Measurements from ENCODE around the gene PJA1.

Gene PJA1

DNA sequence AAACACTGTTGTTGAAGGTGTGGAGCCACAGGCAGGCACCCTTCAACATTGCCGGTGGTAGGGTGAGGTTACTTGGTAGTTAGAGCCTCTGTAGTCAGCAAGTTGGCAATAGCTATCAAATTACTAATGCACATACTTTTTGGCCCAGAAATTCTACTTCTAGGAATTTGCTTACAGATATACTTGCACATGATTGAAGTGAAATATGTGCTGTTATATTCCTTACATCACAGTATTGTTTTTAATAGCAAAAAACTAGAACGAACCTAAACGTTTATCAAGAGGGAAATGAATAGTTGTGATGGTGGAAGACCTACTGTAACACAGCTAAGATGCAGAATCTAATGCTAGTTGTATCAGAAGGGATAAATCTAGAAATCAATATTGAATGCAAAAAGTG, 7.7 kb upstream of the PJA1 start:
- Histone ChIP-seq H3K27me3 (ENCODE audit: control insufficient read depth in 1 of 2, insufficient read depth in 2 of 2, low read length in 2 of 2) (no peaks in the 10 kb centered on the region), H3K4me1 (ENCODE audit: control insufficient read depth in 1 of 2, insufficient read depth in 2 of 2, low read length in 2 of 2) (no peaks in the 10 kb centered on the region), H3K9ac (ENCODE audit: low read depth in 1 of 2, low read length in 2 of 2) (no peak overlapping the region), H3K4me3 (ENCODE audit: low read depth in 1 of 2, low read length in 2 of 2) (no peak overlapping the region), H3K36me3 (ENCODE audit: control insufficient read depth in 1 of 2, insufficient read depth in 2 of 2, low read length in 2 of 2) (no peaks in the 10 kb centered on the region), H3K27ac (ENCODE audit: low read depth, low read length) (no peak overlapping the region), H3K9me3 (ENCODE audit: control insufficient read depth in 1 of 2, low read length in 2 of 2) (no peaks in the 10 kb centered on the region)

DNA sequence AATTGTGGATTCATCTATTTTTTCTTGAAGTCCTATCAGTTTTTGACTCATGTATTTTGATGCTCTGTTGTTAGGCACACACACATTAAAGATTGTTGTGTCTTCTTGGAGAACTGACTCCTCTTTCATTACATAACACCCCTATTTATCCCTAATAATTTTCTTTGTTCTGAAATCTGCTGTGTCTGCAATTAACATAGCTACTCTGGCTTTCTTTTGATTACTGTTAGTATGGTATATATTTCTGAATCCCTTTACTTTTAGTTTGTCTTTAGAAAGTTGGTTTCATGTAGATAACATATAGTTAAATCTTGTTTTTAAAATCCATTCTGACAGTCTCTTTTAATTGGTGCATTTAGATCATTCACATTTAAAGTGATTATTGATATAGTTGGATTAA, 5.1 kb upstream of the PJA1 start:
- no peak overlapping the region for H3K27ac ChIP-seq (ENCODE audit: low read depth, low read length)
- H3K4me3 ChIP-seq (ENCODE audit: low read depth in 1 of 2, low read length in 2 of 2) = no peak overlapping the region
- H3K27me3 ChIP-seq (ENCODE audit: control insufficient read depth in 1 of 2, insufficient read depth in 2 of 2, low read length in 2 of 2) = no peaks in the 10 kb centered on the region
- H3K9me3 ChIP-seq (ENCODE audit: control insufficient read depth in 1 of 2, low read length in 2 of 2) = no peaks in the 10 kb centered on the region
- no peak overlapping the region for H3K9ac ChIP-seq (ENCODE audit: low read depth in 1 of 2, low read length in 2 of 2)
- no peaks in the 10 kb centered on the region for H3K36me3 ChIP-seq (ENCODE audit: control insufficient read depth in 1 of 2, insufficient read depth in 2 of 2, low read length in 2 of 2)
- no peaks in the 10 kb centered on the region for H3K4me1 ChIP-seq (ENCODE audit: control insufficient read depth in 1 of 2, insufficient read depth in 2 of 2, low read length in 2 of 2)

DNA sequence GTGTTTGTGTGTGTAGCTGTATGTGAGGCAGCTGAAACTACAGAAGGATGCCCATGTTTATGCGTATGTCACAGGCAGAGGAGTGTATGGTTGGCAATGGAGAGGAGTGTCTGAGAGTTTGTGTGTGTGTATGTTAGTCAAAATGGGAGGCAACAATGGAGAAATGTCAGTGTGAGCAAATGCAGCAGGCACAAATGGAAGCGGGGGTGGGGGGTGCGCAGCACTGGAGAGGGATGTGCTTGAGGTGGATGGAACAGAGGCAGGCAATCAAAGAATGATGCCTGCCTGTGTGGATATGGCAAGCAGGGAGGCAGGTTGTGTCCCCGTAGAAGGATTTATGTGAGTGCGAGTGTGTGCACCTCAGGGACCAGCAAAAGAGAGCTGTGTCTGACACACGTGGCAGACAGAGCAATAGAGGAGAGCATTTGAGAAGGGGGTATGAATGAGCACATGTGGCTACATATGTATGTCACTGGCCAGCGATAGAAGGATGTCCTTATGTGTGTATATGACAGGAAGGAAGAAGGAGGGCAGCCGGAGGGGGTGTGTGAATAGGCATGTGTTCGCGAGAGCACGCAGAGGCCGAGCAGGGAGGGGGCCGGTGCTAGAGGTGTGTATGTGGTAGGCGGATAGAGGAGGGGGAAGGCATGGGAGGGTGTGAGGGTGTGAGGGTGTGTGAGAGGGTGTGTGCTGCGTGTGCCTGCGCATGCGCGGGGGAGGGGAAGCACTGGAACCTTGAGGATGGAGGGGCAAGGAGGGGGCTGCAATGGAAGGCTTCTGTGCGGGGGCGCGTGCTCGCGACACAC, 1.1 kb downstream of the PJA1 start:
- H3K4me1 ChIP-seq (ENCODE audit: control insufficient read depth in 1 of 2, insufficient read depth in 2 of 2, low read length in 2 of 2) = peaks cover 4% of the 10 kb centered on the region in 2 donors
- H3K4me3 ChIP-seq (ENCODE audit: low read depth in 1 of 2, low read length in 2 of 2) = peak overlapping the region; percentile 45 to 77
- no peak overlapping the region for H3K27ac ChIP-seq (ENCODE audit: low read depth, low read length)
- H3K9ac ChIP-seq (ENCODE audit: low read depth in 1 of 2, low read length in 2 of 2) = no peak overlapping the region
- no peaks in the 10 kb centered on the region for H3K27me3 ChIP-seq (ENCODE audit: control insufficient read depth in 1 of 2, insufficient read depth in 2 of 2, low read length in 2 of 2)
- peaks cover 0 to 7% of the 10 kb centered on the region in 2 donors for H3K36me3 ChIP-seq (ENCODE audit: control insufficient read depth in 1 of 2, insufficient read depth in 2 of 2, low read length in 2 of 2)
- H3K9me3 ChIP-seq (ENCODE audit: control insufficient read depth in 1 of 2, low read length in 2 of 2) = no peaks in the 10 kb centered on the region

DNA sequence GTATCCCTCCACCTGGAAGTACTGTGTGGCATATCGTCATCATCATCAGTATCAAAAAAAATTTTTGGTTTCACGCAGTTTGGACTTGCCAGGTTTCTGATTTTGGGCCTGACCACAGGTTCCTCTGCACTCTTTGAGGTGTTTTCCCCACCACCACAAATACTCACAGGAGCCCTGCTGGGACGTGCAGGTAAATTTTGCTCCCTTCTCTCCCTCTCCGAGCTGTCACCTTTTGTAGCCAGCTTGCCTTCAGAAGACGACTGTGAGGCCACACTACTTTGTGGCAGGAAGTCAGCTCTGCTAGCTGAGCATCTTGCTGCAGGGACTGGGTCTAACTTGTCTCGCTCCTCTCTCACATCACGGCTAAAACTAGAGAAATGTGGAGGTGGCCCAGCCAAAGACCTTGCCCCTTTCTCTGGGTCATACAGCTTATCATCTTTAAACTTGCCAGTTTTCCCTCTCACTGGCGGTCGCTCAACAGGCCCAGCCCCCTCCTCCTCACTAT, 2.8 kb downstream of the PJA1 start:
- Histone ChIP-seq H3K27me3 (ENCODE audit: control insufficient read depth in 1 of 2, insufficient read depth in 2 of 2, low read length in 2 of 2) (no peaks in the 10 kb centered on the region), H3K27ac (ENCODE audit: low read depth, low read length) (no peak overlapping the region), H3K9me3 (ENCODE audit: control insufficient read depth in 1 of 2, low read length in 2 of 2) (no peaks in the 10 kb centered on the region), H3K9ac (ENCODE audit: low read depth in 1 of 2, low read length in 2 of 2) (no peak overlapping the region), H3K4me1 (ENCODE audit: control insufficient read depth in 1 of 2, insufficient read depth in 2 of 2, low read length in 2 of 2) (peaks cover 4 to 6% of the 10 kb centered on the region in 2 donors), H3K36me3 (ENCODE audit: control insufficient read depth in 1 of 2, insufficient read depth in 2 of 2, low read length in 2 of 2) (peaks cover 0 to 7% of the 10 kb centered on the region in 2 donors), H3K4me3 (ENCODE audit: low read depth in 1 of 2, low read length in 2 of 2) (no peak overlapping the region)

DNA sequence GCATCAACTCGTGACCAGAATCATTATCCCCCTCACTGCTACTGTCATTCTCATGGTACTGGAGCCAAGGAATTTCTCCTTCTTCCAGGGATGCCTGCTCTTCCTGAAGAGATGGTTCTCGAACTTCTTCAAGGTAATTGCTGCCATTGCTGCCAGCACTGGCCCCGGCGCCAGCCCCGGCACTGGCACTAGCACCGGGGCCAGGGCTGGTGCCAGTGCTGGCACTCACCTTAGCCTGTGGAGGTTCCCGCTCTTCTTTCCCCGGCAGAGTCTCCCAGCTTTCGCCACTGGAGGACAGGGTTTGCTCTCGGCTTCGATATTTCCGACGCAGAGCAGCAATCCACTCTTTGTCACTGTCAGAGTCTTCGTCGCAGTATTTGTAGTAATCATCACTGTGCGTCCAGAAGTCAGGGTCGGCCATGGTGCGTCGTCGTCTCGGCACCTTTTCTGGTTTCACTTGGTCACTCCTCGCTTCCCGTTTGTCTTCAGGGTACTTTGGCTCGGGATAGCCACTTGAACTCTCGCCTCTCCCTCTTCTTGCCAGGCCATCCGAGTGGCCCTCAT, 3.4 kb downstream of the PJA1 start:
- H3K9ac ChIP-seq (ENCODE audit: low read depth in 1 of 2, low read length in 2 of 2) = no peak overlapping the region
- H3K36me3 ChIP-seq (ENCODE audit: control insufficient read depth in 1 of 2, insufficient read depth in 2 of 2, low read length in 2 of 2) = peaks cover 0 to 7% of the 10 kb centered on the region in 2 donors
- no peak overlapping the region for H3K27ac ChIP-seq (ENCODE audit: low read depth, low read length)
- no peaks in the 10 kb centered on the region for H3K9me3 ChIP-seq (ENCODE audit: control insufficient read depth in 1 of 2, low read length in 2 of 2)
- no peak overlapping the region for H3K4me3 ChIP-seq (ENCODE audit: low read depth in 1 of 2, low read length in 2 of 2)
- H3K27me3 ChIP-seq (ENCODE audit: control insufficient read depth in 1 of 2, insufficient read depth in 2 of 2, low read length in 2 of 2) = no peaks in the 10 kb centered on the region
- peaks cover 4 to 6% of the 10 kb centered on the region in 2 donors for H3K4me1 ChIP-seq (ENCODE audit: control insufficient read depth in 1 of 2, insufficient read depth in 2 of 2, low read length in 2 of 2)

DNA sequence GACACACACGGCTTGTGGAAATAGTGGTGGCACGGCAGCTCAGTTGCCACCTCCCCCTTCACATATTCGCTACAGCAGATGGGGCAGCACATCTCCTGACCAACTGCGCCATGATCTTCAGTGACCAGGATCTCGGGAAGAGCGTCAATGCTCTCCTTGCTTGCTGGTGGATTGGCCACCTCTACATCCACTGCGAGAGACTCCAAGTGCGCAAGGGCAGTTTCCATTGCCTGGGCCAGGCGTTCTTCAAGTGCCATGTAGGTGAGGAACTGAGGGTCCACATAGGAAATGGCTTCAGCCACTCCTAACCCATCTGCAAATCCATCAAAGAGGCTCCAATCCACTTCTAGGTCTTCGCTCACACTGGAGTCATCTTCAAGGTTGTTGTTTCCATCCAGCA, 3.9 kb downstream of the PJA1 start:
- Histone ChIP-seq H3K36me3 (ENCODE audit: control insufficient read depth in 1 of 2, insufficient read depth in 2 of 2, low read length in 2 of 2) (peaks cover 0 to 7% of the 10 kb centered on the region in 2 donors), H3K9me3 (ENCODE audit: control insufficient read depth in 1 of 2, low read length in 2 of 2) (no peaks in the 10 kb centered on the region), H3K27ac (ENCODE audit: low read depth, low read length) (no peak overlapping the region), H3K4me1 (ENCODE audit: control insufficient read depth in 1 of 2, insufficient read depth in 2 of 2, low read length in 2 of 2) (peaks cover 4 to 6% of the 10 kb centered on the region in 2 donors), H3K9ac (ENCODE audit: low read depth in 1 of 2, low read length in 2 of 2) (no peak overlapping the region), H3K27me3 (ENCODE audit: control insufficient read depth in 1 of 2, insufficient read depth in 2 of 2, low read length in 2 of 2) (no peaks in the 10 kb centered on the region), H3K4me3 (ENCODE audit: low read depth in 1 of 2, low read length in 2 of 2) (no peak overlapping the region)

DNA sequence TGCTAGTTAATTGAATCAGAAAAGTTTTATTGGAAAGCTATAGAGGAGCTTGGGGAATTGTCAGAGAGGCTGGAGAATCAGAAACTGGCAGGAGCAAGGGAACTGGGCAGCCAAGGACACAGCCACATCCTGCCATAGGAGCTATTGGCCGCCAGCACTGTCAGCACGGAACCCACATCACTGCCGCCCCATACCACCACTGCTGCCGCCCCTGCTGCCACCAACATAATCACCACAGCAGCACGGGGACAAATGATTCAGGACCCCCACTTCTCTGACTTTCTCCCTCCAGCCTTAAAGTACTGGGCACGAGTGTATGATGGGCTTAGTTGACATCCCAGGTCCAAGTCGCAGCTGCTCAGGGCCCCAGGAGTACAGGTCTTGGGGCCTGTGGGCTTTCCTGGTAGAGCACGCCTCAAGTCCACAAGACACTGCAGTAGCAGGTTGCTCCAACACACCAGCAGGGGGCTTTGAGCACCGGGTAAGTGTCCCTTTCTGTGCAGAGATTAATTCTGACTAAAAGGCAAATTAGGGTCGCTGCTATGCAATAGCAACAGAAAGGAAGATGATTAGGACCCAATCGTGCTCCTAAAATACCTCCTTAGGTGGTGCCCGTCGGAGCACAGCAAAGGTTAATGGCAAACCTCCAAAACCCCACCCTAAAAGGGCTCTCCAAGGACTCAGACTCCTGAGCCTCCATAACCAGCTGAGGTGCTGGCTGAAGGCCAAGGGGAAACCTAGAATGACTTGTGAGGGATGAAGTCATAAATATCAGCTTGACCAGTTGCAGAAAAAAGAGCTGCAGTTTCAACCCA, 6.9 kb downstream of the PJA1 start:
- H3K36me3 ChIP-seq (ENCODE audit: control insufficient read depth in 1 of 2, insufficient read depth in 2 of 2, low read length in 2 of 2) = peaks cover 0 to 7% of the 10 kb centered on the region in 2 donors
- H3K4me1 ChIP-seq (ENCODE audit: control insufficient read depth in 1 of 2, insufficient read depth in 2 of 2, low read length in 2 of 2) = peaks cover 0 to 3% of the 10 kb centered on the region in 2 donors
- H3K27me3 ChIP-seq (ENCODE audit: control insufficient read depth in 1 of 2, insufficient read depth in 2 of 2, low read length in 2 of 2) = no peaks in the 10 kb centered on the region
- H3K9ac ChIP-seq (ENCODE audit: low read depth in 1 of 2, low read length in 2 of 2) = no peak overlapping the region
- H3K4me3 ChIP-seq (ENCODE audit: low read depth in 1 of 2, low read length in 2 of 2) = no peak overlapping the region
- H3K27ac ChIP-seq (ENCODE audit: low read depth, low read length) = no peak overlapping the region
- no peaks in the 10 kb centered on the region for H3K9me3 ChIP-seq (ENCODE audit: control insufficient read depth in 1 of 2, low read length in 2 of 2)

DNA sequence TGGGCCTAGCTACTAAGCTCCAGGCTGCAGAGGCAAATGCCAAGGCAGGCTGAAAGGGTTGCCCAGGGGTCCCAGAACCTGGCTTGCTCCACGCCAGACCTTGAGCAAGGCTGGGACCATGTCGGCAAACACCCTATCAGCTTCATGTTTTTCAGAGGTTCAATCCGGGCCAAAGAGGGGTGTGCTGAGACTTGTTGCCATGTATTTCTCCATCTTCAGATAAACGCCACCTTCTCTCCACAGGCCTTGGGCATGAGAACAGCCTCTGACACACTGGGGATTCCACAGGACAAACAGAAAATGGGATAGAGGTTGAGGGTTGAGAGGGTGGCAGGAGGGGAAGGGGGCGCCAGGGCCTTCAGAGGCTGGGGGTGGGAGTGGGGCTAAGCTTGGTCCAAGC, 8.6 kb downstream of the PJA1 start:
- Histone ChIP-seq H3K36me3 (ENCODE audit: control insufficient read depth in 1 of 2, insufficient read depth in 2 of 2, low read length in 2 of 2) (peaks cover 0 to 7% of the 10 kb centered on the region in 2 donors), H3K4me3 (ENCODE audit: low read depth in 1 of 2, low read length in 2 of 2) (no peak overlapping the region), H3K4me1 (ENCODE audit: control insufficient read depth in 1 of 2, insufficient read depth in 2 of 2, low read length in 2 of 2) (peaks cover 0 to 7% of the 10 kb centered on the region in 2 donors), H3K27me3 (ENCODE audit: control insufficient read depth in 1 of 2, insufficient read depth in 2 of 2, low read length in 2 of 2) (no peaks in the 10 kb centered on the region), H3K9me3 (ENCODE audit: control insufficient read depth in 1 of 2, low read length in 2 of 2) (no peaks in the 10 kb centered on the region), H3K9ac (ENCODE audit: low read depth in 1 of 2, low read length in 2 of 2) (no peak overlapping the region), H3K27ac (ENCODE audit: low read depth, low read length) (no peak overlapping the region)

DNA sequence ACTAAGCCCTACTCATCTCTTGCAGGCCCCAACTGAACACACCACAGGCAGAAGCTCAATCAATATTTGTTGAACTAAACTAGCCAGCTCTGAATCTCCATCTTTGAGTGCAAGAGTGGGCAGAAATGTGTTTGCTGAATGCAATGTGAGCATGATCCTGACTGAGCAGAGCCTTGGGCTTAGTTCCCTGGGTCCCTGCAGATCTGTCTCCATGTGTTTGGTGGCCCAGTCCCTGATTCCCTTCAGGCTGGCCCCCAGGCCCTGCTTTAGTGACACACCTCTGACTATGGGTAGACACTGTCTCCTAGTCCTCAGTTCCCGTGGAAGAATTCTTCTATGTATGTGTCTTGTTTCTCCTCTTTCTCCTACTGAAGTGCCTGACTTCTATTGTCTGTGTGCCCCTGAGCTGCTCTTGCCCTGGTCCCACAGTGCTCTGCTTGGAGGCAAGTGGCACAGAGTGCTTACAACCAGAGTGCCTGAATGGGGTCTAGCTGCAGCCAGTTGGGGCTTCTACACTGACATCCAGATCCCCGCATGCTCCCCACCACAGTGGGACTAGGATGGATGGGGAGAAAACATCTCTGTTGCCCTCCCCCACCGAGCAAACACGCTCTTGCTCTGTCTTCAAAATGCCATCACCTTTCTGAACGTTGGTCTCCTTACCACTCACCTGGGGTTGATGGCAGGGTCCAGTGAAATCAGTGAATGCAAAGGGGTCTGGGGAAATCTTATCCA, 9.3 kb downstream of the PJA1 start:
- no peaks in the 10 kb centered on the region for H3K27me3 ChIP-seq (ENCODE audit: control insufficient read depth in 1 of 2, insufficient read depth in 2 of 2, low read length in 2 of 2)
- peaks cover 0 to 7% of the 10 kb centered on the region in 2 donors for H3K4me1 ChIP-seq (ENCODE audit: control insufficient read depth in 1 of 2, insufficient read depth in 2 of 2, low read length in 2 of 2)
- H3K4me3 ChIP-seq (ENCODE audit: low read depth in 1 of 2, low read length in 2 of 2) = no peak overlapping the region
- H3K9ac ChIP-seq (ENCODE audit: low read depth in 1 of 2, low read length in 2 of 2) = no peak overlapping the region
- peaks cover 0 to under 1% of the 10 kb centered on the region in 2 donors for H3K36me3 ChIP-seq (ENCODE audit: control insufficient read depth in 1 of 2, insufficient read depth in 2 of 2, low read length in 2 of 2)
- H3K27ac ChIP-seq (ENCODE audit: low read depth, low read length) = no peak overlapping the region
- H3K9me3 ChIP-seq (ENCODE audit: control insufficient read depth in 1 of 2, low read length in 2 of 2) = no peaks in the 10 kb centered on the region
